Neural crest cell (in vitro differentiated cells): ENCODE data around the gene MTX1. TPM values are rescaled to one million over a fixed set of nuclear protein-coding genes. Genes with fewer than 3 reads are reported as not detected.
A peak's percentile ranks its signal among the peaks of the same experiment; 100 is the strongest.

ENCODE experiments used
- DNase-seq: peaks from one replicate; pipeline ENCODE4 v3.0.0; 2021; ENCODE audit warnings: low read depth, mixed read lengths, low spot score
- H3K27ac Mint-ChIP-seq: one replicate; pipeline ENCODE4 v1.8.0; 2021; ENCODE audit warnings: mild to moderate bottlenecking, mixed read lengths; ENCODE audit not compliant: unreplicated experiment
- H3K27me3 Mint-ChIP-seq: 2 replicates; pipeline ENCODE4 v1.8.0; 2021; ENCODE audit warnings: low read depth, mild to moderate bottlenecking, mixed read lengths
- H3K36me3 Mint-ChIP-seq: 2 replicates; pipeline ENCODE4 v1.8.0; 2021; ENCODE audit warnings: low read depth, mild to moderate bottlenecking, mixed read lengths
- H3K4me1 Mint-ChIP-seq: 2 replicates; pipeline ENCODE4 v1.8.0; 2021; ENCODE audit warnings: mixed read lengths
- H3K4me3 Mint-ChIP-seq: one replicate; pipeline ENCODE4 v1.8.0; 2021; ENCODE audit warnings: mild to moderate bottlenecking, mixed read lengths
- H3K9me3 Mint-ChIP-seq: 2 replicates; pipeline ENCODE4 v1.8.0; 2021; ENCODE audit warnings: mixed read lengths
- total RNA-seq: library from RNA; stranded (reverse); gene quantifications from 2 replicates; pipeline ENCODE4 v1.2.1, GENCODE V29; 2021
- TF ChIP-seq, protein P1 (sequence below): fragments of 200-600 bp; sonication (generic); conservative IDR thresholded peaks from 2 replicates; pipeline ENCODE4 v1.5.0; 2021; ENCODE audit warnings: antibody characterized with exemption, mild to moderate bottlenecking

MTX1 gene
- total RNA-seq, 1 donor from 2014 or later, result 38.3 TPM

DNA sequence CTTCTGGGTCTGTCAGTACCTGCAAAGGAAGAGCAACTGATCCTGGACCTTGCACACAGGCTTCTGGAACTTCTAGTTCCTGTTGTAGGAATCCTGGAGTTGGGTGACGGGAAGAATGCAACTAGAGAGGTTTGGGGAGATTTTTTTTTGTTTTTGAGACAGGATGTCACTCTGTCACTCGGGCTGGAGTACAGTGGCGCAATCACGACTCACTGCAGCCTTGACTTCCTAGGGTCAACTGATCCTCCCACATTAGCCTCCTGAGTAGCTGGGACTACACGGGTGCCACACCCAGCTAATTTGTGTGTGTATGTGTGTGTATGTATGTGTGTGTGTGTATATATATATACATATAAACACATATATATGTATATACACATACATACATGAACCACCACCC, 28.0 kb downstream of the MTX1 start:
- Mint-ChIP-seq H3K36me3 (peaks cover 6% of the 10 kb centered on the region), H3K4me3 (no peak overlapping the region), H3K27me3 (no peaks in the 10 kb centered on the region), H3K9me3 (no peaks in the 10 kb centered on the region), H3K27ac (no peak overlapping the region), H3K4me1 (peaks cover 10% of the 10 kb centered on the region)
- DNase-seq, result no peak
- TF ChIP-seq, protein P1, sequence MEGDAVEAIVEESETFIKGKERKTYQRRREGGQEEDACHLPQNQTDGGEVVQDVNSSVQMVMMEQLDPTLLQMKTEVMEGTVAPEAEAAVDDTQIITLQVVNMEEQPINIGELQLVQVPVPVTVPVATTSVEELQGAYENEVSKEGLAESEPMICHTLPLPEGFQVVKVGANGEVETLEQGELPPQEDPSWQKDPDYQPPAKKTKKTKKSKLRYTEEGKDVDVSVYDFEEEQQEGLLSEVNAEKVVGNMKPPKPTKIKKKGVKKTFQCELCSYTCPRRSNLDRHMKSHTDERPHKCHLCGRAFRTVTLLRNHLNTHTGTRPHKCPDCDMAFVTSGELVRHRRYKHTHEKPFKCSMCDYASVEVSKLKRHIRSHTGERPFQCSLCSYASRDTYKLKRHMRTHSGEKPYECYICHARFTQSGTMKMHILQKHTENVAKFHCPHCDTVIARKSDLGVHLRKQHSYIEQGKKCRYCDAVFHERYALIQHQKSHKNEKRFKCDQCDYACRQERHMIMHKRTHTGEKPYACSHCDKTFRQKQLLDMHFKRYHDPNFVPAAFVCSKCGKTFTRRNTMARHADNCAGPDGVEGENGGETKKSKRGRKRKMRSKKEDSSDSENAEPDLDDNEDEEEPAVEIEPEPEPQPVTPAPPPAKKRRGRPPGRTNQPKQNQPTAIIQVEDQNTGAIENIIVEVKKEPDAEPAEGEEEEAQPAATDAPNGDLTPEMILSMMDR, result no peak

DNA sequence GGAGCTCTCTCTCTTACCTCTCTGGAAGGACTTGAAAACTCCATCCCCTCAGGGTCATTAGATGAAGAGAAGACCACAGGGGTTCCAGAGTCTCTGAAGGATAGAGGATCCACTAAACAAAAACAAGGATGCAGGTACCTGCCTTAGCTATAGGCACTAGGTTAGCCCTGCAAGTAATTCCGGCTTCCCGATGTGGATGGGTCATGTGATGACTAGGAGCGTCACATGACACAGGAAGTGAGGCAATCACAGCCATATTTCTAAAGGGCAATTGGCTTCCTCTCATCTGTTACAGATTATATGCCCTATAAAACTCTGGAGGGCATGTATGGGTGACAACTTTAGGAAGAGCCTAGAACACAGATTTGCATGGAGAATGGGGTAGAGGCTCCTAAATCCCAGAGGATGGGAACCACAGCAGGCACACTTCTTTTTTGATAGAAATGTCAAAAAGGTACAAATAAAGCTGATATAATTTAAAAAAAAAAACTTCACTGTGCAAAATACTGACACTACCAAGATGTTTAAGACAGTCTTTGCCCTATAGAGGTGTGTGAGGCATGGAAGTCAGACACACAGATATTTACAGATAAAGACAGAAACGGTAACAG, 32.7 kb downstream of the MTX1 start:
- Mint-ChIP-seq H3K9me3 (no peaks in the 10 kb centered on the region), H3K4me3 (peak overlapping the region; percentile 81), H3K27ac (peak overlapping the region; percentile 4), H3K4me1 (peaks cover 41% of the 10 kb centered on the region), H3K27me3 (no peaks in the 10 kb centered on the region), H3K36me3 (peaks cover 7% of the 10 kb centered on the region)
- DNase-seq, result peak; percentile 50
- TF ChIP-seq, protein P1, result no peak

DNA sequence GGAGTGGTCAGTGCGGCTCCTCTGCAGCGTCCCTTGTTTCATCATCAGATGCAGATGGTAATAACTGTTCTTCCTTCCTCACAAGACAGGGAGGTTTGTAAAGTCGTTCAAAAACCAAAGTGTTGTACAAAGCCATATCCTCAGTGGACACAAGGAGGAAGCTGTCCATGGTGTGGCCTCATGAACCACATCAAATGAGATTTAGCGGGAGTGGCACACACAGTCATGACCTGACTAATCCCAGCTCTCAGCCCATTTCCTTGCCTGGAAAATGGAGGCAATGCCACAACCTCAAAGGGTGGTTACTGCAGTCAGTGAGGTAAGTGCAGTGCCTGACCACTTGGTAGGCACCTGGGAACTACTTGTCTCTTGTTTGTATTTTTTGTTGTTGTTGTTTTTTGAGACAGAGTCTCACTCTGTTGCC, 33.4 kb downstream of the MTX1 start:
- Mint-ChIP-seq H3K4me1 (peaks cover 42% of the 10 kb centered on the region), H3K9me3 (no peaks in the 10 kb centered on the region), H3K4me3 (peak overlapping the region; percentile 81), H3K27ac (peak overlapping the region; percentile 51), H3K27me3 (no peaks in the 10 kb centered on the region), H3K36me3 (peaks cover 8% of the 10 kb centered on the region)
- TF ChIP-seq, protein P1, result no peak
- DNase-seq, result no peak

DNA sequence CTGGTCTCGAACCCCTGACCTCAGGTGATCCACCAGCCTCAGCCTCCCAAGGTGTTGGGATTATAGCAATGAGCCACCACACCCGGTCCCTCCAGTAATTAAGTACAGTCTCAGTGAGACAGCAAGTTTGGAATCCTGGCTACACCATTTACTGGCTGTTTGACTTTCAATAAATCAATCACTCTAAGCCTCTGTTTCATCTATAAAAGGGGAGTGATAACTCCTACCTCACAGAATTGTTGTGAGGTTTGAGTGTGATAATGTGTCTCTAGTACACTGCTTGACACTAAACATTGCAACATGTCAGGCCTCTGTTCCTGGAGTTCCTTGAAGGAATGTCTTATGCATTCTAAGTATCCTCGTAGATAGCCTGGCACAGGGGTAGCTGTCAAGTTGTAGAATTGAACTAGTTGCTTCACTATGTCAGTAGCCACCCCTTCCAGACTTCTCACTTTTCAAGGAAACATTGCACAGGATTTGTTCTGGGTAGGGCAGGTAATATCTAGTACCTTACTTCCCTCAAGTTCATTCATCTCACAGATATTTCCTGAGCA, 34.4 kb downstream of the MTX1 start:
- peak overlapping the region; percentile 76 for H3K4me3 Mint-ChIP-seq
- H3K27ac Mint-ChIP-seq, result peak overlapping the region; percentile 90
- peaks cover 42% of the 10 kb centered on the region for H3K4me1 Mint-ChIP-seq
- H3K9me3 Mint-ChIP-seq, result no peaks in the 10 kb centered on the region
- DNase-seq, result no peak
- TF ChIP-seq, protein P1, result no peak
- no peaks in the 10 kb centered on the region for H3K27me3 Mint-ChIP-seq
- H3K36me3 Mint-ChIP-seq, result peaks cover 8% of the 10 kb centered on the region

DNA sequence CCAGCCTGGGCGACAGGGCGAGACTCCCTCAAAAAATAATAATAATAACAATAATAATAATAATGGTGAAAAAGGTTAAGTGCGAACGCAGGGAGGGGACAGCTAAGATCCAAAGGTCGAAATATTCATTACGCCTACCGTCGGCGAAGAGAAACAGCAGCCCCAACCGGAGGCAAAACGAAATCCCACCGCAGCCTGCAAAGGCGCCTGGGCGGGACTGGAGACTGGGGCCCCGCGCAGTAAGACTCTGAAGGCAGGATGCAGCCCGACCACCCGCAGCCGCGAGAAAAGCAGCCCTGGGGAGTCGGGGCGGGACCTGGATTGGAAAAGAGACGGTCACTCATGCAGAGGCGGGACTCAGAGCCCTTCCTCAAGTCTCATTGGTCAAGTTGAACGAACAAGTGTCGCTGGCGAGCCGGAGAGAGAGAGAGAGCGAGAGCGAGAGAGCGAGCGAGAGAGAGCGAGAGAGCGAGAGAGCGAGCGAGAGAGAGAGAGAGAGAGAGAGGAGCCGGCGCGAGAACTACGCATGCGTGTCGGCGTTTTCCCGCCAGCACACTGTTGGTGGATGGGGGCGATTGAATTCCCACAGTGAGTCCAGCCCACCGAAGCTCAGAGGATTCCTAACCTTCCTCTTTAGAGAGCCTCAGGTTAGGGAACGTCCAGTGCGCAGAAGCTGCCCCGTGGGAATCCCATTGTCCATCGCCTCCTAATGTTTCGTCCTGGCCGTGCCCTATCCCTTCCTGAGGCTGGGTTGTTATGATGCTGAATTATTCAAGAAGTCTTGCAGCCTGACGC, 36.1 kb downstream of the MTX1 start:
- DNase-seq, result peak; percentile 93
- H3K36me3 Mint-ChIP-seq, result peaks cover 8% of the 10 kb centered on the region

More for the DNA sequence above, 36.1 kb downstream of the MTX1 start:
- Mint-ChIP-seq H3K27ac (peak overlapping the region; percentile 14), H3K27me3 (no peaks in the 10 kb centered on the region), H3K9me3 (no peaks in the 10 kb centered on the region), H3K4me1 (peaks cover 42% of the 10 kb centered on the region), H3K4me3 (peak overlapping the region; percentile 76)
- TF ChIP-seq, protein P1, result peak; percentile 56
